Right forelimb (tissue), 1 donor: ENCODE data around the gene ZFP69B.

Experiments used
- DNase-seq: peaks from one replicate; pipeline ENCODE4 v3.0.0-alpha.2; 2018

The ZFP69B gene

GRCh38 chr1:40449684-40450494, at the start of gene ZFP69B:
ZFP69B (plus strand) TSS chr1:40450476; CDS start chr1:40450962, 486 bp downstream.
- peak; percentile 97 for DNase-seq

GRCh38 chr1:40401473-40402201, 48.6 kb upstream of the ZFP69B start:
- DNase-seq, result no peak

GRCh38 chr1:40404670-40405462, 45.4 kb upstream of the ZFP69B start:
- DNase-seq, result no peak

- no peak for DNase-seq
Observed at GRCh38 chr1:40405812-40406211, 44.5 kb upstream of the ZFP69B start.

GRCh38 chr1:40407453-40407852, 42.8 kb upstream of the ZFP69B start:
- DNase-seq, result no peak

GRCh38 chr1:40409467-40409866, 40.8 kb upstream of the ZFP69B start:
- no peak for DNase-seq

- no peak for DNase-seq
Observed at GRCh38 chr1:40411294-40411693, 39.0 kb upstream of the ZFP69B start.

GRCh38 chr1:40411843-40412242, 38.4 kb upstream of the ZFP69B start:
- DNase-seq, result no peak

- no peak for DNase-seq
Observed at GRCh38 chr1:40413527-40414252, 36.6 kb upstream of the ZFP69B start.

- DNase-seq, result no peak
Observed at GRCh38 chr1:40414331-40414730, 35.9 kb upstream of the ZFP69B start.

- DNase-seq, result no peak
Observed at GRCh38 chr1:40416709-40417108, 33.6 kb upstream of the ZFP69B start.

- no peak for DNase-seq
Observed at GRCh38 chr1:40421431-40422384, 28.6 kb upstream of the ZFP69B start.

- DNase-seq, result no peak
Observed at GRCh38 chr1:40422630-40423263, 27.5 kb upstream of the ZFP69B start.

- no peak for DNase-seq
Observed at GRCh38 chr1:40423264-40423642, 27.0 kb upstream of the ZFP69B start.

GRCh38 chr1:40423951-40424618, 26.2 kb upstream of the ZFP69B start:
- no peak for DNase-seq

GRCh38 chr1:40425198-40425597, 25.1 kb upstream of the ZFP69B start:
- DNase-seq, result no peak

GRCh38 chr1:40431385-40431784, 18.9 kb upstream of the ZFP69B start:
- DNase-seq, result no peak

GRCh38 chr1:40432644-40433390, 17.5 kb upstream of the ZFP69B start:
- DNase-seq, result no peak

GRCh38 chr1:40435471-40435870, 14.8 kb upstream of the ZFP69B start:
- no peak for DNase-seq

- DNase-seq, result no peak
Observed at GRCh38 chr1:40435876-40436275, 14.4 kb upstream of the ZFP69B start.
